HG02870 (cell line): ENCODE data around the gene UGT1A5.

ENCODE experiments used
- ATAC-seq: cut with Tn5 transposase; IDR thresholded peaks from one replicate; pipeline ENCODE4 v1.9.1; 2021; ENCODE audit warnings: mild to moderate bottlenecking, moderate library complexity; ENCODE audit not compliant: unreplicated experiment

UGT1A5 gene

DNA sequence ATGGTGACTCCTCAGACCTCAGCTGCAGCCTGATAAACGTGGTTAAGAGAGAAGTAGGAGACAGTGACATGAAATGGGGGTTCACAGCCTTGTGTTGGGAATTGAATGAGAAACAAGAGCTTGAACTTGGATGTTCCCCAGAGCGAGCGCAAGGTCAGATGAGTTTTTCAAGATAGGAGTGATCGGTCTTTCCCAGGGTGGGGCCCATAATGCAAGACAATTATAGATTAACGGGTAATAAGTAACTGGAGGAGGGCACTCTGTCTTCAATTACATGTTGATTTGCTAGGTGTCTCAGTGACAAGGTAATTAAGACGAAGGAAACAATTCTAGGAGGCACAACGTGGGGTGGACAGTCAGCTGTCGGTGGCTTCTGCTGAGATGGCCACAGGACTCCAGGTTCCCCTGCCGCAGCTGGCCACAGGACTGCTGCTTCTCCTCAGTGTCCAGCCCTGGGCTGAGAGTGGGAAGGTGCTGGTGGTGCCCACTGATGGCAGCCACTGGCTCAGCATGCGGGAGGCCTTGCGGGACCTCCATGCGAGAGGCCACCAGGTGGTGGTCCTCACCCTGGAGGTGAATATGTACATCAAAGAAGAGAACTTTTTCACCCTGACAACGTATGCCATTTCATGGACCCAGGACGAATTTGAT, at the start of gene UGT1A5:
UGT1A5 (plus strand) TSS at position 297 of the 651 bp plus-strand sequence; CDS start at position 382, 85 bp downstream.
- no peak for ATAC-seq

- ATAC-seq = no peak
These were observed 48.8 kb upstream of the UGT1A5 start for GRCh38 chr2:233663911-233664310.

DNA sequence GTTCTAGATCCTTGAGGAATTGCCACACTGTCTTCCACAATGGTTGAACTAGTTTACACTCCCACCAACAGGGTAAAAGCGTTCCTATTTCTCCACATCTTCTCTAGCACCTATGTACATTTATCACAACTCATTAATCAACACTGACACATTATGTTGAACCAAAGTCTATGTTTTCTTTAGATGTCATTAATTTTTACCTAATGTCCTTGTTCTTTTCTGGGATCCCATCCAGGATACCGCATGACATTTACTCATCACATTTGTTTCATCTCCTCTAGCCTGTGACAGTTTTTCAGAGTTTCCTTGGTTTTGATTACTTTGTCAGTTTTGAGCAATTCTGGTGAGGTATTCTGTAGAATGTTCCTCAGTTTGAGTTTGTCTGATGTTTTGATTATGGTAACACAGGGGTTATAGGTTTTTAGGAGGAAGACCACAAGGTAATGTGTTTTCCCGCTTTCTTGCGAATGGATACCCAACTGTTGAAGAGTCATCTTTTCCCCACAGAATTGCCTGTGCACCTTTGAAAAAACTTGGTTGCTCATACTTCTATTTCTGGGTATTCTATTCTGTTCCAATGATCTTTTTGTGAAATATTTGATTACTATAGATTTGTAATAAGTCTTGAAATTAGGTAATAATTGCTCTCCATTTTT, 44.0 kb upstream of the UGT1A5 start:
- ATAC-seq = no peak

- no peak for ATAC-seq
These were observed 41.2 kb upstream of the UGT1A5 start, which contains the start of gene UGT1A9 for GRCh38 chr2:233671290-233672161. TSS of gene UGT1A9 (plus strand) at chr2:233671898. CDS start at chr2:233671935, 37 bp downstream.

GRCh38 chr2:233672886-233673285, 39.8 kb upstream of the UGT1A5 start:
- ATAC-seq = no peak

DNA sequence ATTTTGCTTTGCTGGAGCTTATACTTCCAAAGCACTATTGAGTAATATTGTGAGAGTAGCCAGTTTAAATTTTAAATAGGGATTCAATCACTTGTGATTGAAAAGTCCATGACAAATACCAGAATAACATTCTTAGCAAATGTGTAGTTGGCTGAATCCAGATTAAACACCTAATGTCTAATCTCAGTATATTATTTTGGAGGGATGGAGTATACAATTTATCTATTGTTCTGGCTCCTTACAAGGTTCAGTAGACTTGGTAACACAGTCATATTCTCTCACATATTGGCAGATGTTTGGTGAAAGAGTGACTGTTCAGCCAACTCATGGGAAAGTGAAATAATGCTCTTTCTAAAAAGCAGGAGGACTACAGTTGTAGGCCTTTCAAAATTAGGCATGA, 38.8 kb upstream of the UGT1A5 start:
- no peak for ATAC-seq

DNA sequence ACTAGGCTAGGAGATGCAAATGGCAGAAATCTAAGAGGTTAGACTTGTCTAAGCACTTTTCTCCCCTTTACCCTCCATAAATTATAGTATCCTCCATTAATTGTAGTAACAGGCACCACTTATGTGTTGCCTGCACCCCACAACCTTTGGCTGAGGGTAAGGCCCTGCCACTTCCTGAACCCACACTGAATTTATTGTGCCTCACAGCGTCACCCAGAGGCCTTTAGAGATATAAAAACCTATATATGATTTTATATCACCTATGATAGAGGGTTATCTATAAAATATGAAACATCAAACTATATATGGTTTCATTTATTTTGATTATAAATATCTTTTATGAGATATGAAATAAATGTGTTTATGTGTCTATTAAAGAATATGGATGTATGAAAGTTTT, 38.4 kb upstream of the UGT1A5 start:
- ATAC-seq = no peak

GRCh38 chr2:233674995-233675394, 37.7 kb upstream of the UGT1A5 start:
- ATAC-seq = no peak

DNA sequence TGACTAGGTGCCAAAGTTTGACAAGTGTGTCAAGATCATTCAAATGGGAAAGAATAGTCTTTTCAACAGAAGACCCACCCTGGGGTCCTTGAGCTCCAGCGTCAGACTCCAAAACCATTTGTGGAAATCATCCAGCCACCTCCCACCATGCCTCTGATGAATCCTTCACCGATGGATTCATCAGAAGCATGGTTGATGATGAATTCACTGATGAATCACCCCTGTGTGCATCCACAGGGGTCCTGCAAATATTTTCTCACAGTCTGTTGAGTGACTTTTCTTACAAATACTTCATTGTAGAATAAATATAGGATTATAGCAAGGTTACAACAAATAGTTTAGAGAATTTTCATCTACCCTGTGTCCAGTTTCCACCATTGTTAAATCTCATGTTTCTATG, 36.7 kb upstream of the UGT1A5 start:
- ATAC-seq = no peak

- ATAC-seq = no peak
These were observed 33.5 kb upstream of the UGT1A5 start for GRCh38 chr2:233679196-233679595.

GRCh38 chr2:233680361-233681045, 32.2 kb upstream of the UGT1A5 start:
- no peak for ATAC-seq

GRCh38 chr2:233681521-233682099, 31.1 kb upstream of the UGT1A5 start, which contains the start of gene UGT1A7:
TSS of gene UGT1A7 (plus strand) at chr2:233681901. CDS start at chr2:233681938, 37 bp downstream.
- ATAC-seq = no peak

DNA sequence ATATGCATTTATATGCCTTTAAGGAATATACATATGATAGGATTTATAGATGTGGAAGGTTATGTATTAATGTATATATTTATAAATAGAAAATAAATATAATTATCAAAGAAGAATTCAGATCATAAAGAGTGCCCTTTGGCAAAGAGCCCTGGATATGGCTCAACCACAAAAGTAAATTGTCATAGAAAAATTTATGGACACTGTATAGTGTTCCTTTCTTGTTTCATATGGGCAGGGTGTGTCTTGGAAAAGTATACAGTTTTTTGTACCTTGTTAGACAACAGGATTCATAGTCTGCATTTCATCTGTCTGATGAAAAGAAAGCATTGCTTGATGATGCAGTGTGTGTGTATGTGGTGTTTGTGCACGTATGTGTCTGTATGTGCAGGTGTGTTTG, 28.1 kb upstream of the UGT1A5 start:
- ATAC-seq = no peak

DNA sequence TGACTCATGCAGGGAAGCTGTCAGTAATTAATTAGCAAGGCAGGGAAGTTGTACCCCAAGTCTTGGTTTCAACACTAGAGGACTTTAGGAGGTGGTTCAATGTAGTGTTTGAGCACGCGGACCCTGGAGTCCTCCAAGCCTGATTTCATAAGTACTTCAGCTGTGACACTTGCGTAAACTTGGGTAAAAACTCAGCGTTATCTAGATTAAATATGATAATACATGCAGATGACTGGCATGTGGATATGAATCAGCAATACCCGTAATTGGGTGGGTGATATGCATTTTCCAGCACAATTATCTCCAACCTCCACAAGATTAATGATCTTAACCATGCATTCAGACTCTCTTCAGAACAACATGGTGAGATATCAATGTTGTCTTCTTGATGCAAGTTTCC, 25.8 kb upstream of the UGT1A5 start:
- no peak for ATAC-seq

DNA sequence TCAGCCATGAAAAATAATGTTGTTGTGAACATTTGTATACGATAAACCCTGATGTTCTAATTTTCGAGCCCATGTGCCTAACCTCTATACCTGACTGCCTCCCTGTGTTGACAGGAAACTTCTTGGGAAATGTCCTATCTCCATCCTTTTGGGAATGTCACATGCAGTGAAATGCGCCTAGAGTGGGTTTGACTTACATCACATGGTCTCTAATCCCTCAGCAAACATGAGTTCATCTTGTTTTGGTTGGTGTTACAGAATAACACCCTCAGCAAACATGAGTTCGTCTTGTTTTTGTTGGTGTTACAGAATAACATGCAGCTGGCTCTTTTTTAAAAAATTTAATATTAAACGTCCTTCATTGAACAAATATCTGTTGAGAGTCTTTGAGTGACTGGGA, 24.4 kb upstream of the UGT1A5 start:
- no peak for ATAC-seq

- no peak for ATAC-seq
These were observed 23.7 kb upstream of the UGT1A5 start for GRCh38 chr2:233689031-233689430.

DNA sequence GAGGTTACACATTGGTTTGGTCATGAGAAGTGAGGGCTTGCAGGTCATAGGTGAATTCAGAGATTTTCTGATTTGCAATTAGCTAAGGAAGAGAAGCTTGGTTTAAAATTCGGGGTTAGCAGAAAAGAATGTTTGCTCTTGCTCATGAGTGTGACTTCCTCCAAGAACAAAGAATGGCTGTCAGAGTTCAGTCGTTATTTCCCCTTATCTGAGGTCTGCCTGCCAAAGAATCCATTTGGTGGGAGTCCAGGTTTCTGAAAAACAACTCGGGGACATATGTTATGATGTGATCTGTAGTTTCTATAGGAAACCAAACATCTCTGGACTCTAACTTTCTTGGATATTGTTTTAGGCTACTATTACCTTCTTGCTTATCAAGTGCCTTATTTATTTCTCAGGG, 23.2 kb upstream of the UGT1A5 start:
- ATAC-seq = no peak

DNA sequence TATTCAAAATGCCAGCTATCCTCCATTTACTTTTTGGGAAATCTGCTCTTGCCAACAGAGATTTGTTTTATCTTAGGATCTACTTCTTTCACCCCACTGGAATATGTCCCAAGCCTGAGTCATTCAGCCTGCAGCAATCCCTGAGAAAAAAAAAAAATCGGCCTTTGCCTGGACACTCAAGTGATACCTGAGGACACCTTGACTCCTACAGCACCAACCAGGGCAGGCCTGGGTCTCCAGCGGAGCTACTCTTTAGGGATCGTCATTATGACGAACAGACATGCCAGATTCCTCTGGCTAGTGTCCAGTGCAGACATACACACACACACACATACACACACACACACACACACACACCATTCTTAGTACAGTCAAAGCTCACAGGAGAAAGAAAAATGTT, 22.3 kb upstream of the UGT1A5 start:
- no peak for ATAC-seq

GRCh38 chr2:233691443-233692433, 21.0 kb upstream of the UGT1A5 start:
- ATAC-seq = no peak
